ENCODE measurements around the gene PDPK1.
"Not testable (repeated sequence)": the region's sequence is repeated elsewhere in the genome, so short reads cannot be mapped to it uniquely, and the experiment has no call there.

Gene PDPK1

GRCh38 chr16:2604016-2604369, 66.2 kb downstream of the PDPK1 start:
- not testable (repeated sequence) for FAIRE-seq

GRCh38 chr16:2606820-2607219, 69.0 kb downstream of the PDPK1 start:
- FAIRE-seq; DNase-seq (ENCODE audit: insufficient read length, low spot score): not testable (repeated sequence)

More at GRCh38 chr16:2604016-2604369, 66.2 kb downstream of the PDPK1 start:
- not testable (repeated sequence) for DNase-seq (ENCODE audit: insufficient read length, low spot score)

- not testable (repeated sequence) for FAIRE-seq; DNase-seq (ENCODE audit: insufficient read length, low spot score)
Observed at GRCh38 chr16:2609345-2609744, 71.5 kb downstream of the PDPK1 start.

- DNase-seq (ENCODE audit: insufficient read length, low spot score), result no peak
- no peak for FAIRE-seq
Observed at GRCh38 chr16:2609827-2610470, 72.1 kb downstream of the PDPK1 start.

- no peak for DNase-seq (ENCODE audit: insufficient read length, low spot score)
- FAIRE-seq, result no peak
Observed at GRCh38 chr16:2610781-2611498, 73.1 kb downstream of the PDPK1 start.

GRCh38 chr16:2611499-2611862, 73.7 kb downstream of the PDPK1 start:
- DNase-seq (ENCODE audit: insufficient read length, low spot score) (no peak), FAIRE-seq (no peak)

- DNase-seq (ENCODE audit: insufficient read length, low spot score), result not testable (repeated sequence)
- FAIRE-seq, result peak; percentile 44
Observed at GRCh38 chr16:2611877-2612276, 74.1 kb downstream of the PDPK1 start.

GRCh38 chr16:2613251-2613650, 75.4 kb downstream of the PDPK1 start:
- DNase-seq (ENCODE audit: insufficient read length, low spot score); FAIRE-seq: not testable (repeated sequence)

- DNase-seq (ENCODE audit: insufficient read length, low spot score), result no peak
- no peak for FAIRE-seq
Observed at GRCh38 chr16:2614761-2615191, 77.0 kb downstream of the PDPK1 start.

GRCh38 chr16:2618964-2619363, 81.1 kb downstream of the PDPK1 start:
- DNase-seq (ENCODE audit: insufficient read length, low spot score), result not testable (repeated sequence)
- peak; percentile 72 for FAIRE-seq

- peak; percentile 85 for FAIRE-seq
- DNase-seq (ENCODE audit: insufficient read length, low spot score), result not testable (repeated sequence)
Observed at GRCh38 chr16:2619628-2620027, 81.8 kb downstream of the PDPK1 start.

- not testable (repeated sequence) for DNase-seq (ENCODE audit: insufficient read length, low spot score); FAIRE-seq
Observed at GRCh38 chr16:2620870-2621269, 83.0 kb downstream of the PDPK1 start.

GRCh38 chr16:2621395-2621794, 83.6 kb downstream of the PDPK1 start:
- not testable (repeated sequence) for FAIRE-seq; DNase-seq (ENCODE audit: insufficient read length, low spot score)

GRCh38 chr16:2627075-2627474, 89.3 kb downstream of the PDPK1 start:
- FAIRE-seq; DNase-seq (ENCODE audit: insufficient read length, low spot score): not testable (repeated sequence)

GRCh38 chr16:2631203-2631602, 93.4 kb downstream of the PDPK1 start:
- not testable (repeated sequence) for DNase-seq (ENCODE audit: insufficient read length, low spot score)
- peak; percentile 76 for FAIRE-seq

GRCh38 chr16:2632291-2632690, 94.5 kb downstream of the PDPK1 start:
- FAIRE-seq; DNase-seq (ENCODE audit: insufficient read length, low spot score): not testable (repeated sequence)

GRCh38 chr16:2639071-2639721, 101.4 kb downstream of the PDPK1 start:
- peak; percentile 84 for FAIRE-seq
- not testable (repeated sequence) for DNase-seq (ENCODE audit: insufficient read length, low spot score)

GRCh38 chr16:2639722-2640072, 101.9 kb downstream of the PDPK1 start:
- not testable (repeated sequence) for FAIRE-seq; DNase-seq (ENCODE audit: insufficient read length, low spot score)

- not testable (repeated sequence) for FAIRE-seq; DNase-seq (ENCODE audit: insufficient read length, low spot score)
Observed at GRCh38 chr16:2642561-2642960, 104.7 kb downstream of the PDPK1 start.

- DNase-seq (ENCODE audit: insufficient read length, low spot score); FAIRE-seq: not testable (repeated sequence)
Observed at GRCh38 chr16:2644754-2645453, 107.1 kb downstream of the PDPK1 start.
